Gastroesophageal sphincter (tissue), 4 donors: ENCODE data around the gene ACTL9. TPM values are rescaled to one million over a fixed set of nuclear protein-coding genes. Genes with fewer than 3 reads are reported as not detected.

Source experiments
- ATAC-seq: fragments of 150-250 bp; one replicate; pipeline ENCODE4 v1.9.1; 2016; ENCODE audit warnings: mild to moderate bottlenecking, moderate library complexity
- H3K27ac ChIP-seq, 4 donors: fragments of 200-600 bp; sonication (generic) in 3 of 4; 1 replicate in 3 of 4; 2 replicates in 1 of 4; pipeline ENCODE4 v1.5.1; 2016 to 2019
- H3K27me3 ChIP-seq: fragments of 200-600 bp; sonication (generic); one replicate; pipeline ENCODE4 v1.5.1; 2019
- H3K36me3 ChIP-seq, 2 donors: fragments of 200-600 bp; sonication (generic); one replicate each; pipeline ENCODE4 v1.5.1; 2019; ENCODE audit warnings: control low read depth in 1 of 2
- H3K4me1 ChIP-seq, 3 donors: fragments of 200-600 bp; sonication (generic); 1 replicate in 2 of 3; 2 replicates in 1 of 3; pipeline ENCODE4 v1.5.1; 2016 to 2019; ENCODE audit warnings: control low read depth in 2 of 3
- H3K4me3 ChIP-seq, 2 donors: fragments of 200-600 bp; sonication (generic); one replicate each; pipeline ENCODE4 v1.5.1; 2019; ENCODE audit warnings: mild to moderate bottlenecking in 1 of 2, moderate library complexity in 1 of 2
- H3K9me3 ChIP-seq, 3 donors: fragments of 200-600 bp; sonication (generic); one replicate each; pipeline ENCODE4 v1.5.1; 2017 to 2019; ENCODE audit warnings: control low read depth in 2 of 3
- EP300 ChIP-seq: sonication (generic); formaldehyde crosslinking; IDR thresholded peaks from one replicate; pipeline ENCODE4 v1.6.1; 2017; ENCODE audit warnings: antibody characterized with exemption, mild to moderate bottlenecking
- POLR2A ChIP-seq, 2 donors: fragments of 450-650 bp; IDR thresholded peaks; one replicate each; pipeline ENCODE4 v1.6.1; 2017; ENCODE audit warnings: antibody characterized with exemption in 2 of 2, mild to moderate bottlenecking in 2 of 2, moderate library complexity in 1 of 2
- POLR2AphosphoS5 ChIP-seq: sonication (generic); formaldehyde crosslinking; IDR thresholded peaks from one replicate; pipeline ENCODE4 v1.6.1; 2017; ENCODE audit warnings: antibody characterized with exemption
- WGBS, 2 donors: methylation state at CpG; one replicate each; pipeline ENCODE4 v1.1.5; 2018; ENCODE audit warnings: low coverage in 1 of 2; 5-methylcytosine and 5-hydroxymethylcytosine counted together
- total RNA-seq, 4 donors: library from RNA; depleted of rRNA; stranded (reverse); fragments of >200 nt; gene quantifications; one replicate each; pipeline ENCODE4 v1.1.0, GENCODE V29; 2016
- TF ChIP-seq, protein P1 (sequence below), 4 experiments: fragments of 200-600 bp in 2 of 4; fragments of 450-650 bp in 2 of 4; sonication (generic) in 1 of 4; IDR thresholded peaks; one replicate each; pipeline ENCODE4 v1.5.1; 2017 to 2019; ENCODE audit warnings: antibody characterized with exemption in 4 of 4, mild to moderate bottlenecking in 2 of 4, moderate library complexity in 2 of 4

Gene ACTL9
- total RNA-seq, 4 donors from 2014 or later = not detected

DNA sequence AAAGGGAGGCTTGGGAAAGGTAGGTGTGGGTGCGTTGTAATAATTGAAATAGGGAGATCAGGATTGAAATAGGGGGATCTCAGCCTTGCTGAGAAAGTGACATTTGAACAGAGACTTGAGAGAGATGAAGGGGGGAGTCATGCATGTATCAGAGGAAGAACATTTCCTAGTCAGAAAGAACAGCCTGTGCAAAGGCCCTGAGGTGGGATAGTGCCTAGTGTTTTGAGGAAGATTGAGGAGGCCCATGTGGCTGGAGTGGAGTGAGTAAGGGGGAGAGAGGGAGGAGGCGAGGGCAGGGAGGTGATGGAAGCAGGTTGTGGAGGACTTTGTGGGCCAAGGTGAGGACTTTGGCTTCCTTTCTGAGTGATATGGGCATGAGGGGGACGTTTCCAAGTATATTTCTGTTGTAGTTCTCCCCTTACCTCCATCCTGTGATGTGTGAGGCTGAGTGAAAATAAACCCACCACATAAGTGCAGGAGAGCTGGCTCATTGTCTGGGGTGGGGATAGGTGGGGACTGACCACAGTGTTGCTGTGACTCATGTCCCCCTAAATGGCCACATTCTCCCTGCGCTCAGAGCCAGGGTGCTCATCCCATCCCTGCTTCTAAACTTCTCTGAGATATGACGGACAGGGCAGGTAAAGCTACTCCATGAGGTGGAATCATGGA lies 17.8 kb downstream of the ACTL9 start:
- Histone ChIP-seq H3K4me3 (no peak overlapping the region), H3K4me1 (no peaks in the 10 kb centered on the region), H3K9me3 (peaks cover 0 to 16% (median 0%) of the 10 kb centered on the region in 3 donors), H3K36me3 (no peaks in the 10 kb centered on the region), H3K27ac (no peak overlapping the region), H3K27me3 (peaks cover 62% of the 10 kb centered on the region)
- no peak for ATAC-seq
- TF ChIP-seq EP300 (no peak), POLR2AphosphoS5 (no peak), POLR2A (IDR thresholded peaks at IDR 0.05) (no peak)
- TF ChIP-seq, protein P1, sequence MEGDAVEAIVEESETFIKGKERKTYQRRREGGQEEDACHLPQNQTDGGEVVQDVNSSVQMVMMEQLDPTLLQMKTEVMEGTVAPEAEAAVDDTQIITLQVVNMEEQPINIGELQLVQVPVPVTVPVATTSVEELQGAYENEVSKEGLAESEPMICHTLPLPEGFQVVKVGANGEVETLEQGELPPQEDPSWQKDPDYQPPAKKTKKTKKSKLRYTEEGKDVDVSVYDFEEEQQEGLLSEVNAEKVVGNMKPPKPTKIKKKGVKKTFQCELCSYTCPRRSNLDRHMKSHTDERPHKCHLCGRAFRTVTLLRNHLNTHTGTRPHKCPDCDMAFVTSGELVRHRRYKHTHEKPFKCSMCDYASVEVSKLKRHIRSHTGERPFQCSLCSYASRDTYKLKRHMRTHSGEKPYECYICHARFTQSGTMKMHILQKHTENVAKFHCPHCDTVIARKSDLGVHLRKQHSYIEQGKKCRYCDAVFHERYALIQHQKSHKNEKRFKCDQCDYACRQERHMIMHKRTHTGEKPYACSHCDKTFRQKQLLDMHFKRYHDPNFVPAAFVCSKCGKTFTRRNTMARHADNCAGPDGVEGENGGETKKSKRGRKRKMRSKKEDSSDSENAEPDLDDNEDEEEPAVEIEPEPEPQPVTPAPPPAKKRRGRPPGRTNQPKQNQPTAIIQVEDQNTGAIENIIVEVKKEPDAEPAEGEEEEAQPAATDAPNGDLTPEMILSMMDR (IDR thresholded peaks at IDR 0.05) = no peak
- WGBS, 2 donors = 63 to 72% methylated on average over 3 to 5 of the region's 5 CpGs

DNA sequence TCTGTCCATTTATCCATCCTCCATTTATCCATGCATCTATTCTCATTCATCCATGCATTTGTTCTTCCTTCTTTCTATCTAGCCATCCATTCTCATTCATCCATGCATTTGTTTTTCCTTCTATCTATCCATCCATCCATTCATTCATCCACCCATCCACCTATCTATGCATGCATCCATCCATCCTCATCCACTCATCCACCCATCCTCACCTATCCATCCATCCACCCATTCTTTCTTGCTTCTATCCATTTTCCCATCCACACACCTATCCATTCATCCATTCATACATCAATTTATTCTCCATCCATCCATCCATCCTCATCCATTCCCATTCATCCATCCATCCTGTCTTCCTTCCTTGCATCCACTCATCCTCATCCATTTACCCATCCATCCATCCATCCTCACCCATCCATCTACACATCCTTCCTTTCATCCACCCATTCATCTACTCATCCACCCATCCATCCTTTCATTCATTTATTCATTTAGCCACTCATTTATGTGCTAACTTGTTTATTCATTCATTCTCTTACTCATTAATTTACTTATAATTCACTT lies 20.3 kb downstream of the ACTL9 start:
- no peak overlapping the region for H3K4me3 ChIP-seq
- ATAC-seq = no peak
- peaks cover 0 to 16% (median 0%) of the 10 kb centered on the region in 3 donors for H3K9me3 ChIP-seq
- H3K27me3 ChIP-seq = peaks cover 51% of the 10 kb centered on the region
- no peak overlapping the region for H3K27ac ChIP-seq
- no peaks in the 10 kb centered on the region for H3K36me3 ChIP-seq
- H3K4me1 ChIP-seq = no peaks in the 10 kb centered on the region
- TF ChIP-seq POLR2AphosphoS5 (no peak), POLR2A (IDR thresholded peaks at IDR 0.05) (no peak), EP300 (no peak)
- TF ChIP-seq, protein P1 (IDR thresholded peaks at IDR 0.05) = no peak

DNA sequence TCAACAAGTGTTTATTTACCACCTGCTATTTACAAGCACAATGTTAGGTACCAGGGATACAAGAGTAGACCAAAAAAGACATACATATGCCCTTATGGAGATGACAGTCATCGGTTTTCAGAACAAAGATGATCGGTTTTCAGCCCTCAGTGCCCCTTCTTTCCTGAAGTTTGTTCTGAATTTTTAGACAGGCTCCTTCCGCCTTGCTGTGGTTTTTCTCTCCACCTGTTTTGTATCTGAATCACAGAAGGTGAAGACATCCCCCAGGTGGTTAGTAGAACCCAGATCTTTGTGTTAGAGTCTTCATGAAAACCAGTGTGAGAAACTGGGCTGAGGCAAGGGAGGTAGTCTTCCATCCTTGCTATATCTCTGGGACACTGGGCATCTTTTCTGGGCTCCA lies 23.5 kb downstream of the ACTL9 start:
- Histone ChIP-seq H3K4me3 (no peak overlapping the region), H3K27me3 (peaks cover 56% of the 10 kb centered on the region), H3K27ac (no peak overlapping the region), H3K4me1 (no peaks in the 10 kb centered on the region), H3K36me3 (no peaks in the 10 kb centered on the region), H3K9me3 (no peaks in the 10 kb centered on the region)
- TF ChIP-seq POLR2A (IDR thresholded peaks at IDR 0.05) (no peak), POLR2AphosphoS5 (no peak), EP300 (no peak)
- TF ChIP-seq, protein P1 (IDR thresholded peaks at IDR 0.05) = no peak
- no peak for ATAC-seq
- WGBS, 2 donors = 59 to 73% methylated on average over 3 of the region's 3 CpGs

DNA sequence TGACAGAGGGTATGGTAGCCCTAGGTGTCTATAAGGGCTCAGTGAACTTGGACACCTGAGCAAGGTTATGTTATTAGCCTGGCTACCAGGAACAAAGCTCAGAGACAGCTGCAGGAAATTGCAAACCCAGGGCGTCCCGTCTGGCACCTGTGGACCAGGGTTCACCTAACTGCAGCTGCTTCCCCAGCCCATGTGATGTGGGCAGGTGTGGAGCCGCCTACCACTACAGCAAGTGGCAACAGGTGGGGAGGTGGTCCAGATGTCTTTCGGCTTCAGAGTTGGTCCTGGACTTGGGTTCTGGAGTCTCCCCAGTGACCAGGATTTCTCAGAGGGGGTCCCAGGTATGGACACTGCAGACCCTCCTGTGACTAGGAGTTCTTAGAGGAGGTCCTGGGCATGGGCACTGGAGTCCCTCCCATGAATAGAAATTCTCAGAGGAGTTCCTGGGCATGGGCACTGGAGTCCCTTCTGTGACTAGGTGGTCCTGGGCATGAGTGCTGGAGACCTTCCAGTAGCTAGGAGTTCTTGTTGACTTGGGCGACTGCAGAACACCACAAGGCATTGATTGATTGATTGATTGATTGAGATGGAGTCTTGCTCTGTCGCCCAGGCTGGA lies 25.2 kb downstream of the ACTL9 start:
- Histone ChIP-seq H3K36me3 (no peaks in the 10 kb centered on the region), H3K27ac (no peak overlapping the region), H3K4me1 (no peaks in the 10 kb centered on the region), H3K4me3 (no peak overlapping the region), H3K27me3 (peaks cover 58% of the 10 kb centered on the region), H3K9me3 (peaks cover 0 to 5% (median 0%) of the 10 kb centered on the region in 3 donors)
- 50 to 60% methylated on average over 1 to 2 of the region's 6 CpGs for WGBS, 2 donors
- no peak for ATAC-seq
- TF ChIP-seq EP300 = no peak
- TF ChIP-seq POLR2A (IDR thresholded peaks at IDR 0.05) = no peak
- no peak for TF ChIP-seq POLR2AphosphoS5
- TF ChIP-seq, protein P1 (IDR thresholded peaks at IDR 0.05) = no peak
